OCI-LY1 (cell line): Measurements from ENCODE around the gene CREB5.

ENCODE experiments used
- EZH2 ChIP-seq: fragments of 200-600 bp; sonication (generic), shearing (Covaris generic); IDR thresholded peaks from 2 replicates; pipeline ENCODE4 v1.8.0; 2017; ENCODE audit warnings: borderline replicate concordance, mixed run types, mild to moderate bottlenecking, antibody characterized with exemption, low read length, moderate library complexity, mixed read lengths
- TF ChIP-seq, protein P1 (sequence below): fragments of 200-600 bp; sonication (generic), shearing (Covaris generic); IDR thresholded peaks from 2 replicates; pipeline ENCODE4 v1.5.1; 2017; ENCODE audit warnings: mild to moderate bottlenecking, antibody characterized with exemption, low read length, moderate library complexity, mixed read lengths

DNA sequence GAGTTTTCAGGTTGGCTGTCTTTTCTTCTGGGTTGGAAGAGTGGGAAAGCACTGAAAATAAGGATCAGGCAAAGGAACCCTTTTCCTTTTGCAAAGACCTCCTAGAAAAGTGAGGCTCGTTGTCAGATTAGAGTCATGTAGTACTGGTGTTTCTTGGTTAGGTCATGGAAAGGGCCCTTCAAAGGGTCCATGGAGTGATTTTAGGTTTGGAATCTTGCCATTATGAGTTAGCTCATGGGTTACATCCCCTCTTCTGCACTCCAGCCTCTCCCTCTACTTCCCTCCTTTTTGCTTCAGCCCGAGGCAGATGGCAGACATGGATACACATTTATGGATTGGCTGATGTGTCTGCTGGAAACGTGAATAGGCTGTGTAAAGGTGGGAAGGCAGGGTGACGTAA is 47.0 kb downstream of the CREB5 start:
- TF ChIP-seq, protein P1, sequence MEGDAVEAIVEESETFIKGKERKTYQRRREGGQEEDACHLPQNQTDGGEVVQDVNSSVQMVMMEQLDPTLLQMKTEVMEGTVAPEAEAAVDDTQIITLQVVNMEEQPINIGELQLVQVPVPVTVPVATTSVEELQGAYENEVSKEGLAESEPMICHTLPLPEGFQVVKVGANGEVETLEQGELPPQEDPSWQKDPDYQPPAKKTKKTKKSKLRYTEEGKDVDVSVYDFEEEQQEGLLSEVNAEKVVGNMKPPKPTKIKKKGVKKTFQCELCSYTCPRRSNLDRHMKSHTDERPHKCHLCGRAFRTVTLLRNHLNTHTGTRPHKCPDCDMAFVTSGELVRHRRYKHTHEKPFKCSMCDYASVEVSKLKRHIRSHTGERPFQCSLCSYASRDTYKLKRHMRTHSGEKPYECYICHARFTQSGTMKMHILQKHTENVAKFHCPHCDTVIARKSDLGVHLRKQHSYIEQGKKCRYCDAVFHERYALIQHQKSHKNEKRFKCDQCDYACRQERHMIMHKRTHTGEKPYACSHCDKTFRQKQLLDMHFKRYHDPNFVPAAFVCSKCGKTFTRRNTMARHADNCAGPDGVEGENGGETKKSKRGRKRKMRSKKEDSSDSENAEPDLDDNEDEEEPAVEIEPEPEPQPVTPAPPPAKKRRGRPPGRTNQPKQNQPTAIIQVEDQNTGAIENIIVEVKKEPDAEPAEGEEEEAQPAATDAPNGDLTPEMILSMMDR = no peak
- TF ChIP-seq EZH2 = no peak
